T-helper 17 cell (primary cell): ENCODE measurements around the gene ANXA11. TPM values are rescaled to one million over a fixed set of nuclear protein-coding genes. Genes with fewer than 3 reads are reported as not detected.

Experiments
- ATAC-seq: fragments of 150-1000 bp; cut with Tn5 transposase; 2 replicates; pipeline ENCODE4 v1.10.0; 2021; ENCODE audit warnings: mild to moderate bottlenecking, moderate library complexity
- DNase-seq, 3 donors: peaks; one replicate each; pipeline versions ENCODE4 v3.0.0 to v3.0.0-alpha.2; 2020 to 2021
- H3K9me3 ChIP-seq: one replicate; pipeline ENCODE4 v1.7.0; 2013; ENCODE audit warnings: low read length, mild to moderate bottlenecking; ENCODE audit not compliant: control insufficient read depth, poor library complexity, severe bottlenecking
- H3K27ac Mint-ChIP-seq: one replicate; pipeline ENCODE4 v1.8.0; 2022; ENCODE audit warnings: mild to moderate bottlenecking, moderate library complexity, mixed read lengths
- H3K27me3 Mint-ChIP-seq: one replicate; pipeline ENCODE4 v1.8.0; 2022; ENCODE audit warnings: mixed read lengths
- H3K36me3 Mint-ChIP-seq: one replicate; pipeline ENCODE4 v1.8.0; 2022; ENCODE audit warnings: low read depth, mixed read lengths
- H3K4me1 Mint-ChIP-seq: one replicate; pipeline ENCODE4 v1.8.0; 2022; ENCODE audit warnings: mild to moderate bottlenecking, mixed read lengths
- H3K4me3 Mint-ChIP-seq: one replicate; pipeline ENCODE4 v1.8.0; 2022; ENCODE audit warnings: mild to moderate bottlenecking, moderate library complexity, mixed read lengths
- total RNA-seq, 4 donors: library from RNA in 2 of 4; stranded (reverse) in 2 of 4; gene quantifications; one replicate each; pipeline ENCODE4 v1.2.3 and lab custom pipeline; 2022 to 2026

ANXA11 gene
- total RNA-seq, 2 donors from 2014 or later: 199 to 209 TPM

DNA sequence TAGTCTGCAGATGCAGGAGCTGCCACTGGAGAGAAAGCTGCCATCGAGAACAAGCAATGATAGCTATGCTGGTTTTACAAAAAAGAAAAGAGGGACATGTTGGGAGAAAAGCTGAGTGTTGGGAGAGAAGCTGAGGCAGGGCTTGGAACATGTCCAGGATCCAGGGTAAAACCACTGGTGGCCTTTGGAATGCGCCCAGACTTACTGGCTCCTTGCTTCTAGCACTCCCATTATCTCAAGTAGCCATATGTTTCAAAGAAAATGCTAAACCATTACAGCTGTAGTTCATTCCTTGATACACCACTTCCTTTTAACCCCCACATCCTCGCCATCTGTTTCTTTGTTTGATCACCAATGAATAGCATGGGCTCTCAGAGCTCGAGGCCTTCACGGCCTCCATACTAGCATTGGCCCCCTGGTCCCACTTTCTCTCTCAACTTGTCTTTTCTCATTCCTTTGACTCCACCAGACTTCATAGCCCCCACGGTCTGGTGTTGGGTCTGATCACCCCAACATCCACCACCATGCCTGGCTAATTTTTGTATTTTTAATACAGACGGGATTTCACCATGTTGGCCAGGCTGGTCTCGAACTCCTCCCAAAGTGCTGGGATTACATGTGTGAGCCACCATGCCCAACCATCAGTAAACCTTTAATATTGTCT is 96.6 kb downstream of the ANXA11 start:
- peaks cover 2% of the 10 kb centered on the region for H3K9me3 ChIP-seq
- H3K27me3 Mint-ChIP-seq: no peaks in the 10 kb centered on the region
- ATAC-seq (no peak), DNase-seq (no peak)
- H3K27ac Mint-ChIP-seq: no peak overlapping the region
- peaks cover 13% of the 10 kb centered on the region for H3K4me1 Mint-ChIP-seq
- H3K36me3 Mint-ChIP-seq: no peaks in the 10 kb centered on the region
- H3K4me3 Mint-ChIP-seq: no peak overlapping the region

GRCh38 chr10:80104066-80104926 is 101.0 kb downstream of the ANXA11 start:
- H3K36me3 Mint-ChIP-seq: no peaks in the 10 kb centered on the region
- DNase-seq: peak in 1 of 3 donors; percentile 8
- H3K9me3 ChIP-seq: peaks cover 2% of the 10 kb centered on the region
- peaks cover 13% of the 10 kb centered on the region for H3K4me1 Mint-ChIP-seq
- H3K27ac Mint-ChIP-seq: peak overlapping the region; percentile 83
- H3K27me3 Mint-ChIP-seq: no peaks in the 10 kb centered on the region
- no peak overlapping the region for H3K4me3 Mint-ChIP-seq
- ATAC-seq: peak; percentile 93

Other genes with a start within 250 kb of the ANXA11 start
- gene TMEM254, start 126.9 kb downstream of the ANXA11 start, total RNA-seq: 10 to 100 TPM in 1 of 2 donors, 1 to 10 TPM in 1; 8.1 to 11.3 TPM
- not detected for gene PLAC9, start 72.8 kb downstream of the ANXA11 start, total RNA-seq
- gene MAT1A, start 84.1 kb upstream of the ANXA11 start, total RNA-seq: not detected
- gene DYDC1, start 151.2 kb upstream of the ANXA11 start, total RNA-seq: not detected
- gene DYDC2, start 151.2 kb upstream of the ANXA11 start, total RNA-seq: not detected
- 1 to 10 TPM in 1 of 2 donors, under 1 TPM in 1; 0.94 to 1.5 TPM for gene PRXL2A, start 203.0 kb upstream of the ANXA11 start, total RNA-seq
- gene TSPAN14, start 248.8 kb upstream of the ANXA11 start, total RNA-seq: 100 to 1,000 TPM; 118 to 139 TPM